ENCODE data around the gene BTG1.

Gene BTG1

GRCh38 chr12:92123780-92124688 is 21.6 kb downstream of the BTG1 start:
- no peak for DNase-seq (ENCODE audit: low spot score)
- no peak for TF ChIP-seq CTCF (IDR thresholded peaks at IDR 0.05; ENCODE audit: extremely low read depth, missing control alignments)

- no peak for TF ChIP-seq CTCF (IDR thresholded peaks at IDR 0.05; ENCODE audit: extremely low read depth, missing control alignments)
- DNase-seq (ENCODE audit: low spot score), result no peak
Observed at GRCh38 chr12:92122941-92123779, 22.5 kb downstream of the BTG1 start.

- DNase-seq (ENCODE audit: low spot score), result no peak
- TF ChIP-seq CTCF (IDR thresholded peaks at IDR 0.05; ENCODE audit: extremely low read depth, missing control alignments), result no peak
Observed at GRCh38 chr12:92121826-92122225, 23.8 kb downstream of the BTG1 start.

GRCh38 chr12:92118826-92119536 is 26.7 kb downstream of the BTG1 start:
- no peak for DNase-seq (ENCODE audit: low spot score)
- no peak for TF ChIP-seq CTCF (IDR thresholded peaks at IDR 0.05; ENCODE audit: extremely low read depth, missing control alignments)

- no peak for DNase-seq (ENCODE audit: low spot score)
Observed at GRCh38 chr12:92114834-92115233, 30.8 kb downstream of the BTG1 start.

GRCh38 chr12:92111256-92111655 is 34.4 kb downstream of the BTG1 start:
- TF ChIP-seq CTCF (IDR thresholded peaks at IDR 0.05; ENCODE audit: extremely low read depth, missing control alignments), result no peak
- DNase-seq (ENCODE audit: low spot score), result no peak

More at GRCh38 chr12:92114834-92115233, 30.8 kb downstream of the BTG1 start:
- TF ChIP-seq CTCF (IDR thresholded peaks at IDR 0.05; ENCODE audit: extremely low read depth, missing control alignments), result no peak
